NB4 (cell line): ENCODE data around the gene MB.

Experiments used
- CTCF ChIP-seq: IDR thresholded peaks from one replicate; pipeline ENCODE4 v1.5.1; 2012; ENCODE audit warnings: low read depth, low read length
- MAX ChIP-seq: IDR thresholded peaks from 2 replicates; pipeline ENCODE4 v1.6.1; 2011; ENCODE audit warnings: low read depth, low read length
- MYC ChIP-seq: IDR thresholded peaks from 2 replicates; pipeline ENCODE4 v1.6.1; 2011; ENCODE audit warnings: low read depth, low read length
- POLR2A ChIP-seq: IDR thresholded peaks from 2 replicates; pipeline ENCODE4 v1.6.1; 2011; ENCODE audit warnings: mild to moderate bottlenecking; ENCODE audit not compliant: insufficient read length; ENCODE audit errors: extremely low read depth

- TF ChIP-seq CTCF (no peak), POLR2A (no peak), MYC (no peak), MAX (no peak)
Observed at GRCh38 chr22:35564975-35565867, 51.9 kb downstream of the MB start.
